Ovary (tissue), 3 donors: ENCODE results near the gene TMEM121.

Experiments used
- CTCF ChIP-seq, 3 donors: fragments of 450-650 bp in 2 of 3; fragments of 200-600 bp in 1 of 3; IDR thresholded peaks; one replicate each; pipeline versions ENCODE4 v1.5.1 to v1.8.0; 2016 to 2022; ENCODE audit warnings: antibody characterized with exemption in 3 of 3, mild to moderate bottlenecking in 1 of 3
- EP300 ChIP-seq: sonication (generic); formaldehyde crosslinking; IDR thresholded peaks from one replicate; pipeline ENCODE4 v1.6.1; 2017; ENCODE audit warnings: antibody characterized with exemption
- POLR2A ChIP-seq: fragments of 450-650 bp; IDR thresholded peaks from one replicate; pipeline ENCODE4 v1.6.1; 2017; ENCODE audit warnings: antibody characterized with exemption, mild to moderate bottlenecking, moderate library complexity
- donor health status: DM: no; HTN: no; CAD: no.

GRCh38 chr14:105486974-105487448 is 39.4 kb upstream of the TMEM121 start:
- TF ChIP-seq CTCF (IDR thresholded peaks at IDR 0.05) = no peak
- TF ChIP-seq POLR2A = no peak
- TF ChIP-seq EP300 = no peak
